ENCODE data around the gene RPTOR. TPM values are rescaled to one million over a fixed set of nuclear protein-coding genes. Genes with fewer than 3 reads are reported as not detected.

Gene RPTOR
- polyA plus RNA-seq, 1 donor from 2014 or later, result 8.0 TPM

DNA sequence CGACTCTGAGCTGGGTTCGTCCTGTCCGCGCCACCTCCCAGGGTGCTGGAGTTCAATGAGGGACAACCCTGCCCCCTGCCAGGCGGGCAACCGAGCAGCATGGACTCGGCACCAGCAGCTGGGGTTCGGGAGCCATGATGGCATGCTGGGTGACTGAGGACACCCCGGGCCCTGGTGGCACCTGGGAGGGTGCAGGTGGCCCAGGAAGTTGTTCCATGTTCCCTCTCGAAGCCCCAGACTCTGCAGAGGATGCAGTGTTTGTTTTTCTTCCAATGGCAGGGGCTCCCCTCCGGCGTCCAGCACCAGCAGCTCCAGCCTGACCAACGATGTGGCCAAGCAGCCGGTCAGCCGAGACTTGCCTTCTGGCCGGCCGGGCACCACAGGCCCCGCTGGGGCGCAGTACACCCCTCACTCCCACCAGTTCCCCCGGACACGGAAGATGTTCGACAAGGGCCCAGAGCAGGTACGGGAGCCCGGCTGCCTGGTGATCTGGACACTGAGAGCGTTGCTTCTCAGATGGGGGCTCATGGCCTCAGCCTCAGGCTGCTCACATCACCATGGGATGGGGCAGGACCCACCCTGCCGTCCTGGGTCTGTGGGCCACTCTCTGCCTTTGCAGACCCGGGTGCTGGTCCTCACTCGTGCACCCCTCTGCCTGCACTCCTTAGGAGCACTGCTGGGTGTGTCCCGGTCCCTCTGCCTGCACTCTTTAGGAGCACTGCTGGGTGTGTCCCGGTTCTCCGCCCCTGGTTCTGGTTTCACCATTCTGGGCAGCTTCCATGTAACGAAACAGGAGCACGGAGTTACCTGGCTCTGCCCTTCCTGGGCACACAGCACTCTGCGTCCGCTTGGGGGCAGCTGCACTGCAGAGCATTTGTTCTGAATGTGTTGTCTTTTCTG lies 378.8 kb downstream of the RPTOR start:
- H3K4me2 ChIP-seq (ENCODE audit: low read length), result no peak overlapping the region
- H3K27me3 ChIP-seq (ENCODE audit: insufficient read depth, low read depth, low read length), result no peaks in the 10 kb centered on the region
- no peaks in the 10 kb centered on the region for H3K9me2 ChIP-seq (ENCODE audit: insufficient read depth, low read length)
- no peaks in the 10 kb centered on the region for H3K9me3 ChIP-seq (ENCODE audit: low read length)
- H2AFZ ChIP-seq (ENCODE audit: low read depth, low read length), result no peak overlapping the region
- no peaks in the 10 kb centered on the region for H4K20me1 ChIP-seq (ENCODE audit: insufficient read depth)
- TF ChIP-seq SMC3 (conservative IDR thresholded peaks at IDR 0.05; ENCODE audit: poor library complexity) (no peak), RAD21 (conservative IDR thresholded peaks at IDR 0.05) (no peak), MXI1 (conservative IDR thresholded peaks at IDR 0.05; ENCODE audit: poor library complexity, severe bottlenecking) (no peak), EZH2 (IDR thresholded peaks at IDR 0.05; ENCODE audit: borderline replicate concordance, insufficient read depth, low read length, poor library complexity, severe bottlenecking) (no peak), TAF1 (IDR thresholded peaks at IDR 0.05; ENCODE audit: low read depth) (no peak), EP300 (conservative IDR thresholded peaks at IDR 0.05; ENCODE audit: poor library complexity, severe bottlenecking) (no peak)
- TF ChIP-seq, protein P1, sequence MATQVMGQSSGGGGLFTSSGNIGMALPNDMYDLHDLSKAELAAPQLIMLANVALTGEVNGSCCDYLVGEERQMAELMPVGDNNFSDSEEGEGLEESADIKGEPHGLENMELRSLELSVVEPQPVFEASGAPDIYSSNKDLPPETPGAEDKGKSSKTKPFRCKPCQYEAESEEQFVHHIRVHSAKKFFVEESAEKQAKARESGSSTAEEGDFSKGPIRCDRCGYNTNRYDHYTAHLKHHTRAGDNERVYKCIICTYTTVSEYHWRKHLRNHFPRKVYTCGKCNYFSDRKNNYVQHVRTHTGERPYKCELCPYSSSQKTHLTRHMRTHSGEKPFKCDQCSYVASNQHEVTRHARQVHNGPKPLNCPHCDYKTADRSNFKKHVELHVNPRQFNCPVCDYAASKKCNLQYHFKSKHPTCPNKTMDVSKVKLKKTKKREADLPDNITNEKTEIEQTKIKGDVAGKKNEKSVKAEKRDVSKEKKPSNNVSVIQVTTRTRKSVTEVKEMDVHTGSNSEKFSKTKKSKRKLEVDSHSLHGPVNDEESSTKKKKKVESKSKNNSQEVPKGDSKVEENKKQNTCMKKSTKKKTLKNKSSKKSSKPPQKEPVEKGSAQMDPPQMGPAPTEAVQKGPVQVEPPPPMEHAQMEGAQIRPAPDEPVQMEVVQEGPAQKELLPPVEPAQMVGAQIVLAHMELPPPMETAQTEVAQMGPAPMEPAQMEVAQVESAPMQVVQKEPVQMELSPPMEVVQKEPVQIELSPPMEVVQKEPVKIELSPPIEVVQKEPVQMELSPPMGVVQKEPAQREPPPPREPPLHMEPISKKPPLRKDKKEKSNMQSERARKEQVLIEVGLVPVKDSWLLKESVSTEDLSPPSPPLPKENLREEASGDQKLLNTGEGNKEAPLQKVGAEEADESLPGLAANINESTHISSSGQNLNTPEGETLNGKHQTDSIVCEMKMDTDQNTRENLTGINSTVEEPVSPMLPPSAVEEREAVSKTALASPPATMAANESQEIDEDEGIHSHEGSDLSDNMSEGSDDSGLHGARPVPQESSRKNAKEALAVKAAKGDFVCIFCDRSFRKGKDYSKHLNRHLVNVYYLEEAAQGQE (IDR thresholded peaks at IDR 0.05; ENCODE audit: borderline replicate concordance), result no peak
- no peak overlapping the region for H3K27ac ChIP-seq (ENCODE audit: low read length)
- no peaks in the 10 kb centered on the region for H3K79me2 ChIP-seq (replicated peaks; ENCODE audit: insufficient read depth, low read length)
- H3K36me3 ChIP-seq (ENCODE audit: insufficient read depth, low read length), result no peaks in the 10 kb centered on the region
- H3F3A ChIP-seq (ENCODE audit: insufficient read depth, low read length, poor library complexity, severe bottlenecking), result no peaks in the 10 kb centered on the region
- no peak overlapping the region for H3K9ac ChIP-seq (ENCODE audit: low read length)
- no peak overlapping the region for H3K4me3 ChIP-seq (ENCODE audit: low read length)

DNA sequence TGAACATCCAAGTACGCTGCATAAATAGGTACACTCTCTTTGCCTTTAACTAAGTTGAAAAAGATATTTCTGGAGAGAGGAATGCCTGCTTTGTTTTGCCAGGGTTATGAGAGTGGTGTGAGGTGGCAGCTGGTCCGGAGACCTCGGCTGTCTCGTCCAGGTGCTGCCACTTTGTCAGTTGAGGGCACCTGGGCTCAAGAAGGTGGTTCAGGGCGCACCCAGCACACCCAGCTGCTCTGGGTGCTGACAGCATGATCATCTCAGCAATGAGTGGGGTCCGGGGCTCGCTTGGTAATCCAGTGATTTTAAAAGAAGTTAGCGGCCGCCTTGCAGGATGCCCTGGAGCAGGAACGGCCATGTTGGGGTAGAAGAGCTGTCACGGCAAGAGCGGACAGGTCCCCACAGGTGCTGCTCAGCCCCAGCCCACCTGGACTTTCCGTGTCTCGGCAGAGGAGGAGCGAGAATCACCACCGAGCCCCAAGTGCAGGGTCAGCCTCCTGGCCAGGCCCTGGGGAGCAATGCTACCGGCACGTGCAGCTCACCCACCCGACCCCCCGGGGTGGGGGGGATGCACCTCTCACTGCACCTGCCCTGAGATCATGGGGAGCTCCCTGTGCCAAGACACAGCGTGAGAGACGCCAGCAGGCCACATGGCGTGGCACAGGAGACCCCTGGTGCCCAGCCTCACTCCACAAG lies 379.6 kb downstream of the RPTOR start:
- no peaks in the 10 kb centered on the region for H3K9me3 ChIP-seq (ENCODE audit: low read length)
- no peak overlapping the region for H3K4me2 ChIP-seq (ENCODE audit: low read length)
- no peak overlapping the region for H3K27ac ChIP-seq (ENCODE audit: low read length)
- no peaks in the 10 kb centered on the region for H3K36me3 ChIP-seq (ENCODE audit: insufficient read depth, low read length)
- no peaks in the 10 kb centered on the region for H3K27me3 ChIP-seq (ENCODE audit: insufficient read depth, low read depth, low read length)
- H3F3A ChIP-seq (ENCODE audit: insufficient read depth, low read length, poor library complexity, severe bottlenecking), result no peaks in the 10 kb centered on the region
- H3K79me2 ChIP-seq (replicated peaks; ENCODE audit: insufficient read depth, low read length), result no peaks in the 10 kb centered on the region
- no peak for TF ChIP-seq POLR2AphosphoS5 (IDR thresholded peaks at IDR 0.05)
- TF ChIP-seq EP300 (conservative IDR thresholded peaks at IDR 0.05; ENCODE audit: poor library complexity, severe bottlenecking), result no peak
- H3K4me3 ChIP-seq (ENCODE audit: low read length), result no peak overlapping the region
- H2AFZ ChIP-seq (ENCODE audit: low read depth, low read length), result no peak overlapping the region
- H4K20me1 ChIP-seq (ENCODE audit: insufficient read depth), result no peaks in the 10 kb centered on the region
- no peaks in the 10 kb centered on the region for H3K9me2 ChIP-seq (ENCODE audit: insufficient read depth, low read length)
- H3K9ac ChIP-seq (ENCODE audit: low read length), result no peak overlapping the region
